K562 (cell line): ENCODE data around the gene SETD4.

Source experiments
- CTCF ChIP-seq, 3 experiments: IDR thresholded peaks in 2 of 3; conservative IDR thresholded peaks in 1 of 3; 2 replicates each; pipeline ENCODE4 v1.5.1; 2011 to 2012; ENCODE audit warnings: low read length in 3 of 3, mild to moderate bottlenecking in 3 of 3, control low read depth in 2 of 3, improper control_type of control experiment in 1 of 3, inconsistent platforms in 1 of 3, low read depth in 1 of 3, mixed read lengths in 1 of 3, moderate library complexity in 1 of 3; ENCODE audit not compliant: insufficient read depth in 2 of 3
- HNRNPK ChIP-seq: fragments of 200-400 bp; formaldehyde crosslinking; IDR thresholded peaks from one replicate; pipeline ENCODE4 v1.6.1; 2018; ENCODE audit warnings: mild to moderate bottlenecking, low read depth, low read length; ENCODE audit not compliant: poor library complexity, severe bottlenecking
- NR2C2 ChIP-seq, 2 experiments: fragments of 200-800 bp in 1 of 2; sonication (Bioruptor generic) in 1 of 2; sonication (generic) in 1 of 2; formaldehyde crosslinking in 1 of 2; IDR thresholded peaks; 2 replicates each; pipeline versions ENCODE4 v1.6.1 to v1.8.0; 2016 to 2022; ENCODE audit warnings: mild to moderate bottlenecking in 1 of 2, missing compliant biosample characterization in 1 of 2, missing genetic modification characterization in 1 of 2, missing genetic modification reagents in 1 of 2
- SOX6 ChIP-seq: fragments of 450-650 bp; IDR thresholded peaks from 2 replicates; pipeline ENCODE4 v1.6.1; 2014; ENCODE audit warnings: mild to moderate bottlenecking
- SRSF1 ChIP-seq: fragments of 200-400 bp; formaldehyde crosslinking; IDR thresholded peaks from 2 replicates; pipeline ENCODE4 v1.6.1; 2017; ENCODE audit warnings: mild to moderate bottlenecking, low read depth, low read length, moderate library complexity

GRCh38 chr21:36005879-36006400, 54.4 kb downstream of the SETD4 start:
- TF ChIP-seq NR2C2 (CRISPR knock-in tag; IDR thresholded peaks at IDR 0.05), result no peak
- no peak for TF ChIP-seq NR2C2 (tag; IDR thresholded peaks at IDR 0.05)
- no peak for TF ChIP-seq HNRNPK
- no peak for TF ChIP-seq CTCF (IDR thresholded peaks at IDR 0.05 in 2 of 3, conservative IDR thresholded peaks at IDR 0.05 in 1 of 3; ENCODE audit: insufficient read depth in 2 of 3, low read depth in 1 of 3, low read length in 3 of 3)
- TF ChIP-seq SOX6, result no peak
- no peak for TF ChIP-seq SRSF1
